Keratinocyte (primary cell): ENCODE measurements around the gene MID1. TPM values are rescaled to one million over a fixed set of nuclear protein-coding genes. Genes with fewer than 3 reads are reported as not detected.

Source experiments
- DNase-seq: peaks from one replicate; pipeline ENCODE4 v3.0.0-alpha.2; 2011; ENCODE audit warnings: low read depth, missing footprints, low spot score
- FAIRE-seq: peaks from 2 replicates; lab custom pipeline; 2011; peaks lifted over from hg19 to GRCh38; lab: Jason Lieb, UNC
- H2AFZ ChIP-seq: 2 replicates; pipeline ENCODE4 v1.6.0; 2012; ENCODE audit warnings: low read length, control low read depth, inconsistent platforms; ENCODE audit not compliant: control insufficient read depth
- H3K27ac ChIP-seq: 2 replicates; pipeline ENCODE4 v1.5.1; 2011; ENCODE audit warnings: low read length; ENCODE audit not compliant: control insufficient read depth, insufficient read depth
- H3K27me3 ChIP-seq: 3 replicates; pipeline ENCODE4 v1.6.0; 2011; ENCODE audit warnings: low read length; ENCODE audit not compliant: control insufficient read depth, insufficient read depth; ENCODE audit errors: extremely low read depth
- H3K36me3 ChIP-seq, 2 experiments: 2 replicates in 1 of 2; 3 replicates in 1 of 2; pipeline ENCODE4 v1.5.1; 2011; ENCODE audit warnings: low read length in 2 of 2, mild to moderate bottlenecking in 1 of 2; ENCODE audit not compliant: control insufficient read depth in 2 of 2, insufficient read depth in 2 of 2; ENCODE audit errors: extremely low read depth in 1 of 2
- H3K4me1 ChIP-seq: 3 replicates; pipeline ENCODE4 v1.5.1; 2011; ENCODE audit warnings: low read length; ENCODE audit not compliant: control insufficient read depth, insufficient read depth; ENCODE audit errors: extremely low read depth
- H3K4me2 ChIP-seq: 3 replicates; pipeline ENCODE4 v1.6.0; 2011; ENCODE audit warnings: low read depth, low read length; ENCODE audit not compliant: control insufficient read depth, insufficient read depth; ENCODE audit errors: extremely low read depth
- H3K4me3 ChIP-seq, 3 experiments: fragments of 200-600 bp in 1 of 3; sonication (generic) in 1 of 3; 2 replicates in 2 of 3; 3 replicates in 1 of 3; pipeline ENCODE4 v1.5.1; 2011 to 2016; ENCODE audit warnings: low read length in 3 of 3, mild to moderate bottlenecking in 3 of 3, control low read depth in 2 of 3, inconsistent platforms in 1 of 3, low read depth in 1 of 3, mixed read lengths in 1 of 3, mixed run types in 1 of 3, moderate library complexity in 1 of 3; ENCODE audit not compliant: control insufficient read depth in 2 of 3, insufficient read depth in 2 of 3; ENCODE audit errors: extremely low read depth in 1 of 3
- H3K79me2 ChIP-seq: 2 replicates; pipeline ENCODE4 v1.6.0; 2012; ENCODE audit warnings: low read length; ENCODE audit not compliant: control insufficient read depth, insufficient read depth
- H3K9ac ChIP-seq: 3 replicates; pipeline ENCODE4 v1.6.0; 2011; ENCODE audit warnings: low read length; ENCODE audit not compliant: control insufficient read depth, insufficient read depth; ENCODE audit errors: extremely low read depth
- H3K9me1 ChIP-seq: 3 replicates; pipeline ENCODE4 v1.6.0; 2011; ENCODE audit warnings: low read length; ENCODE audit not compliant: control insufficient read depth, insufficient read depth; ENCODE audit errors: extremely low read depth
- H3K9me3 ChIP-seq: 2 replicates; pipeline ENCODE4 v1.5.1; 2012; ENCODE audit warnings: low read depth, low read length; ENCODE audit not compliant: control insufficient read depth
- H4K20me1 ChIP-seq: 3 replicates; pipeline ENCODE4 v1.6.0; 2011; ENCODE audit warnings: low read length; ENCODE audit not compliant: control insufficient read depth, insufficient read depth; ENCODE audit errors: extremely low read depth
- EZH2 ChIP-seq: IDR thresholded peaks from one replicate; pipeline ENCODE4 v1.6.1; 2012; ENCODE audit warnings: inconsistent platforms, mild to moderate bottlenecking, low read length, moderate library complexity
- dilution Hi-C: fragments of 300-500 bp; cut with MboI; formaldehyde crosslinking; loops from one replicate; pipeline ENCODE4 v1.7.0; 2020; ENCODE audit warnings: low sequenced_read_pairs; ENCODE audit not compliant: extremely low pct_ligation_motif_present
- polyA plus RNA-seq, 5 experiments: library from polyadenylated mRNA; depleted of rRNA in 3 of 5; stranded (reverse) in 3 of 5; stranded (forward) in 1 of 5; unstranded in 1 of 5; fragments of >200 nt; gene quantifications; 1 replicate in 1 of 5; 2 replicates in 3 of 5; 3 replicates in 1 of 5; pipeline versions ENCODE4 v1.2.1 to v1.2.3, GENCODE V29; 2011 to 2012; ENCODE audit warnings: missing spikeins in 2 of 5, low read depth in 1 of 5, low replicate concordance in 1 of 5
- TF ChIP-seq, protein P1 (sequence below), 3 experiments: IDR thresholded peaks in 1 of 3; conservative IDR thresholded peaks in 1 of 3; optimal IDR thresholded peaks in 1 of 3; 2 replicates in 2 of 3; 3 replicates in 1 of 3; pipeline versions ENCODE3 to v1.5.1; 2011; ENCODE audit warnings: low read length in 3 of 3, mild to moderate bottlenecking in 3 of 3, moderate library complexity in 2 of 3, control low read depth in 1 of 3, inconsistent platforms in 1 of 3; ENCODE audit not compliant: insufficient read depth in 2 of 3; ENCODE audit errors: extremely low read depth in 1 of 3

MID1 gene
- polyA plus RNA-seq, 1 donor (not counting 4 experiments of a cell fraction or from before 2014, with no cell fraction given): 9.2 TPM

DNA sequence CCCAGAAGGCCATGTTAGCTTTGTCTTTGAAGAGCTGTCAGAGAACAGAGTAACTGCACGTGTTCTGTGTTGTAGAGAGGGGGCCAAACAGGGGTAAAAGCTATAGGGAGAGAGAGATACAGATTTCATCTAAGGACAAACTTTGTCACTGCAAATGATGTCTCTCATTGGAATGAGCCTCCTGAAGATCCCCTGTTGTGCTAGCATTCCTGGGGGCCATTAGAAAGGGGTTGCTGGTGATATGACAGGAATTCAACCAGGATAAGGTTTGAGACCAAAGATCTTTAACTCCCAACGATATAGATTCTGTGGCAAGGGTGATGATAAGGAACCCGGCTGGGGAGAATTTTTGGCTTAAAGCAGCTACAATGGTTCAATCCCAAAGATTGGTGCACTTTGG lies 16.8 kb downstream of the MID1 start:
- no peak for FAIRE-seq
- Histone ChIP-seq H3K79me2 (peaks cover 31% of the 10 kb centered on the region), H3K4me3 (no peak overlapping the region), H3K4me1 (no peaks in the 10 kb centered on the region), H2AFZ (no peak overlapping the region), H4K20me1 (no peaks in the 10 kb centered on the region), H3K27ac (no peak overlapping the region), H3K9me3 (no peaks in the 10 kb centered on the region), H3K9me1 (no peaks in the 10 kb centered on the region), H3K27me3 (no peaks in the 10 kb centered on the region), H3K4me2 (no peak overlapping the region), H3K9ac (no peak overlapping the region), H3K36me3 (no peaks in the 10 kb centered on the region)
- TF ChIP-seq, protein P1, sequence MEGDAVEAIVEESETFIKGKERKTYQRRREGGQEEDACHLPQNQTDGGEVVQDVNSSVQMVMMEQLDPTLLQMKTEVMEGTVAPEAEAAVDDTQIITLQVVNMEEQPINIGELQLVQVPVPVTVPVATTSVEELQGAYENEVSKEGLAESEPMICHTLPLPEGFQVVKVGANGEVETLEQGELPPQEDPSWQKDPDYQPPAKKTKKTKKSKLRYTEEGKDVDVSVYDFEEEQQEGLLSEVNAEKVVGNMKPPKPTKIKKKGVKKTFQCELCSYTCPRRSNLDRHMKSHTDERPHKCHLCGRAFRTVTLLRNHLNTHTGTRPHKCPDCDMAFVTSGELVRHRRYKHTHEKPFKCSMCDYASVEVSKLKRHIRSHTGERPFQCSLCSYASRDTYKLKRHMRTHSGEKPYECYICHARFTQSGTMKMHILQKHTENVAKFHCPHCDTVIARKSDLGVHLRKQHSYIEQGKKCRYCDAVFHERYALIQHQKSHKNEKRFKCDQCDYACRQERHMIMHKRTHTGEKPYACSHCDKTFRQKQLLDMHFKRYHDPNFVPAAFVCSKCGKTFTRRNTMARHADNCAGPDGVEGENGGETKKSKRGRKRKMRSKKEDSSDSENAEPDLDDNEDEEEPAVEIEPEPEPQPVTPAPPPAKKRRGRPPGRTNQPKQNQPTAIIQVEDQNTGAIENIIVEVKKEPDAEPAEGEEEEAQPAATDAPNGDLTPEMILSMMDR (optimal IDR thresholded peaks at IDR 0.05 in 1 of 3, IDR thresholded peaks at IDR 0.05 in 1 of 3, conservative IDR thresholded peaks at IDR 0.05 in 1 of 3; ENCODE audit: extremely low read depth in 1 of 3, insufficient read depth in 2 of 3, low read length in 3 of 3): no peak
- TF ChIP-seq EZH2: no peak
- no peak for DNase-seq
- dilution Hi-C loops: no loop called here

DNA sequence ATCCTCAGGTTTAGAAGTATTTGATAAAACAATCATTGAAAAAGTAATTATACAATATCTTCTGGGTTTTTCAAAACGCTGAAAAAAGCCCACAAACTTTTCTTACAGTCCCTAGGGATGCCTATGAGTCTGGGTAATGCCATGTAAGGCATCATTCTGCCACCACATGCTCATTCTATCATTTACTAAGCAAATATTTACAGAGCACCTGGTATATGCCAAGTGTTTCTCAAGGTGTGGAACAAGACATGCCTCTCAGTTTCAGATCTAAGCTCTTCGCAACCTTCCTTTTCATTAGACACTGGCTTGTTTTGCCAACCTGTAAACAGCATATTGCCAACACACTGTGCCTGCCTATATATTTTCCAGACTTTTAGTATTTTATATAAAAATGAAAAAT lies 17.7 kb downstream of the MID1 start:
- Histone ChIP-seq H3K27ac (no peak overlapping the region), H3K4me1 (no peaks in the 10 kb centered on the region)

More for the DNA sequence above, 17.7 kb downstream of the MID1 start:
- Histone ChIP-seq H3K36me3 (no peaks in the 10 kb centered on the region), H3K9ac (no peak overlapping the region), H3K4me3 (no peak overlapping the region), H3K4me2 (no peak overlapping the region), H3K9me1 (no peaks in the 10 kb centered on the region), H3K27me3 (no peaks in the 10 kb centered on the region), H2AFZ (no peak overlapping the region), H4K20me1 (no peaks in the 10 kb centered on the region), H3K9me3 (no peaks in the 10 kb centered on the region), H3K79me2 (peaks cover 24% of the 10 kb centered on the region)
- FAIRE-seq (no peak), DNase-seq (no peak)
- TF ChIP-seq, protein P1 (optimal IDR thresholded peaks at IDR 0.05 in 1 of 3, IDR thresholded peaks at IDR 0.05 in 1 of 3, conservative IDR thresholded peaks at IDR 0.05 in 1 of 3; ENCODE audit: extremely low read depth in 1 of 3, insufficient read depth in 2 of 3, low read length in 3 of 3): no peak
- TF ChIP-seq EZH2: no peak
- dilution Hi-C loops: no loop called here
